GM21619 (cell line): ENCODE results near the gene KCNJ4.

Experiments used
- ATAC-seq: cut with Tn5 transposase; IDR thresholded peaks from one replicate; pipeline ENCODE4 v1.9.1; 2021; ENCODE audit not compliant: unreplicated experiment

The KCNJ4 gene

GRCh38 chr22:38453066-38453672 is 1.8 kb downstream of the KCNJ4 start:
- no peak for ATAC-seq

GRCh38 chr22:38452373-38453065 is 2.5 kb downstream of the KCNJ4 start:
- no peak for ATAC-seq

GRCh38 chr22:38451864-38452263 is 3.1 kb downstream of the KCNJ4 start:
- no peak for ATAC-seq

DNA sequence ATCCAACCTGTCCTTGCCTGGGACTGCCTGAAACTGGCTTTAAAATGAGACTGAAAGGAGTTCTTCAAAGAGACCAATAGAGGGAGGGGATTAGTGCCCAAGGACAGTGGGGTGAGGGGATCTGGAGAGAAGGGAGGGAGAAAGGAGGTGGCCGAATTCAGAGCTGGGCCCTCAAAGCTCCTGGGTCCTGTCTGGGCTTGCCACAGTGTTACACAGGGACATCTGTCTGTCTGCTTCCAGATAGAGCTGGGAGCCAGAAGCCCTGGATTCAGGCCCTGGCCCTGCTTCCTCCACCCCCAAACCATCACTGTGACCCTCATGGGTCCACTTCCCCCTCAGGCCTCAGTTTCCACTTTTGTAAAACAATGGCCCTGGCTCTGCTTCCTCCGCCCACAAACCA is 3.6 kb downstream of the KCNJ4 start:
- no peak for ATAC-seq

GRCh38 chr22:38450234-38450797 is 4.7 kb downstream of the KCNJ4 start:
- no peak for ATAC-seq

- no peak for ATAC-seq
These were observed 5.2 kb downstream of the KCNJ4 start for GRCh38 chr22:38449776-38450175.

- ATAC-seq: no peak
These were observed 5.9 kb downstream of the KCNJ4 start for GRCh38 chr22:38448945-38449745.

DNA sequence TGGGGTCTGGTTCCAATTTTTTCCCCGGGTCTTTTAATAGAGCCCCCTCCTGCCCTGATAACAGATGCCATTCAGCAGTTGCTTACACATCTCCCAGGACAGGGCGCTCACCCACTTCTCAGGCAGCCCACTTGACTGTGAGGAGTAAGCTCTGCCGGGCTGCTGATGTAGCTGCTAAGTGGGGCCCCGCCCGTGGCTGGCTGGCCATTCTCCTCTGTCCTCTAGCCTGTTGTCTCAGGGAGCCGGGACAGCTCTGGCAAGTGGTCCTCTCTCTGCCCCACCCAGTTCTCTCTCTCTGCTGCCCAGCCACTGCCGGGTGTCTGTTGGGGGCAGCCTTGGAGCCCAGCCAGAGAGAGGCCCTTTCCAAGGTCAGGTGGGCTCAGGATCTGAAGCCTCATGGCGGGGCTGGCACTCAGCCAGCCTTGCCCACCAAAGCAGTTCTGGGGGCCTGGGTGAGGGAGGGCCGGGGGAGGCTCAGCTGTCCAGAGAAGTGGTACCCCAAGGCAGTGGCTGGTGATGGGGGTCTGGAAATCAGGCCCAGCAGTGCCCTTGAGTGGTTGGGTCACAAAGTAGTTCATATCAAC is 8.9 kb downstream of the KCNJ4 start:
- no peak for ATAC-seq

GRCh38 chr22:38444783-38445182 is 10.2 kb downstream of the KCNJ4 start:
- ATAC-seq: no peak

GRCh38 chr22:38443628-38444521 is 11.1 kb downstream of the KCNJ4 start:
- ATAC-seq: no peak

GRCh38 chr22:38442967-38443627 is 11.9 kb downstream of the KCNJ4 start:
- no peak for ATAC-seq

DNA sequence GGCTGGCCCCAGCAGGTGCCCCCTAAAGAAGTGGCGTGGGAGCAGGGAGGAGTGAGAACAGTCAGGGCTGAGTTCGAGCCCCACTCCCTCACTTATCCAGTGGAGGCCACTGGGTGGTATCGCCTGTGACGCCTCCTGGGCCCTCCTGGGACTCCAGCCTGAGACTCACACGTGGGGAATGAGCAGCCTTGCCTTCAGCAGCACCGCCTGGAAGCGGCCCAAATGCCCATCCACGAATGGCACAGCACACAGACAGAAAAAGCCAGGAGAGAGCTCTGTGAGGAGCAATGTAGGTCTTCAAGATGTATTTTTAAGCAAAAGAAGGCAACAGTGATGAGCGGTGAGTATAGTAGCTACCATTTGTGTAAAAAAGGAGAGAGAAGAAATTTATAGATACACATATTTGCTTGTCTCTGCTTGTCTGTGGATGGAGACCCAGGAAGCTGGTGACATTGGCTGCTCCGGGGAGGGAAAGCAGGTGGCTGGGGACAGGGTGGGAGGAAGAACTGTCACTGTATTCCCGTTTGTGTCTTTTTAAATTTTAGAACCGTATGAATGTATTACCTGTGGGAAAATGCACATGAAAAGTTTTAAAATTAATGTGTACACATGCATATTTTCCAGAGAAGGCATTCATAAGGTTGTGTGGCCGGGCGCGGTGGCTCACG is 13.2 kb downstream of the KCNJ4 start:
- ATAC-seq: no peak

DNA sequence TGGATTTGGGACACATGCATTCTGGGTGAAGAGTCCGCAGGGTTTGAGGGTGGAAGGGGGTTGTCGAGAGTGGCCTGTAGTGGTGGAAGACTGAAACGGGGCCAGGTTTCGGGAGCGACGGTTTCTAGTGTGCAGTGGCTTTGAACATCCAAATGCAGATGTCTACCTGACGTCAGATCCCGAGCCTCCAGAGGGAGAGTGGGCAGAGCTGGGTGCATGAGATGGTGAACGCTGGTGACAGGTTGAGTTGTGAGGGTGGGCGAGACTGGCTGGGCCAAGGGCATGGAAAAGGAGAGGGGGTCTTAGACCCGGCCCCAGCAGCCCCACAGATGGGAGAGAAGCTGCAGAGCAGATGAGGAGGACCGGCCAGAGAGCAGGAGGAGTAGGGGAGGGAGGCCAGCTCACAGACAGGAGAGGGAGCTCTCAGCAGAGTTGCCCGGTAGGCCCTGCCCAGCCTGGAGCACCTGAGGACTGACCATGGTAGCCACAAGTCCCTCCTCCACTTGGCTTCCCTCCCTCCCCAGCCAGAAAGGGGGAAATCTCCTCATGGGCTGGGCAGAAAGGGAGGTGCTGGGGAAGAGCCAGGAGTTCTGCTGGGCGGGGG is 14.2 kb downstream of the KCNJ4 start:
- ATAC-seq: no peak

- ATAC-seq: no peak
These were observed 17.6 kb downstream of the KCNJ4 start for GRCh38 chr22:38437416-38437815.

GRCh38 chr22:38436629-38437395 is 18.2 kb downstream of the KCNJ4 start:
- ATAC-seq: no peak

GRCh38 chr22:38435965-38436364 is 19.0 kb downstream of the KCNJ4 start:
- ATAC-seq: no peak

- no peak for ATAC-seq
These were observed 20.0 kb downstream of the KCNJ4 start for GRCh38 chr22:38435010-38435409.

DNA sequence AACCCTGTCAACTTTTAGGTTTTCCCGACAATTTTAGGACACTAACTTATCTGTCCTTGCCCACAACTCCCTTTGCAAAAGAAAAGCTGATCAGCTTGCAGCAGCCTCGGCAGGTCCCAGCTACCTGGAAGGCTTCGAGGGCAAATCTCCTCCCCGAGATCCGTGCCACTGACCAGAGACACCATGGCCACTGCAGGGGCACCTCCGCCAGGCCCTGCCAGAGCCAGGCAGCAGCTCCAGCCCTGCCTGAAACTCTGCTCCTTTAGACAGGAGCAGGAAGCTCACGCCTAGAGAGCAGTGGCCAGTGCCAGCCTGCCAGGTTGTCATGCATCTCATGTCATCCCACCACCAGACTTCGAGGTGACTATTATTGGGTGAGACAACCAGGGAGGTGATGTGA is 21.1 kb downstream of the KCNJ4 start:
- ATAC-seq: no peak
